Skeletal muscle tissue (tissue), 5 donors: ENCODE results near the gene SEL1L2. TPM values are rescaled to one million over a fixed set of nuclear protein-coding genes. Genes with fewer than 3 reads are reported as not detected.

Experiments used
- H3K27ac ChIP-seq: one replicate; pipeline ENCODE4 v1.7.0; 2013; ENCODE audit warnings: mild to moderate bottlenecking, low read depth, low read length, inconsistent platforms
- H3K27me3 ChIP-seq, 3 donors: one replicate each; pipeline ENCODE4 v1.7.0; 2013; ENCODE audit warnings: low read length in 3 of 3; ENCODE audit not compliant: control insufficient read depth in 3 of 3, insufficient read depth in 3 of 3
- H3K36me3 ChIP-seq, 3 donors: one replicate each; pipeline ENCODE4 v1.7.0; 2013; ENCODE audit warnings: low read length in 3 of 3; ENCODE audit not compliant: control insufficient read depth in 3 of 3, insufficient read depth in 3 of 3
- H3K4me1 ChIP-seq, 3 donors: one replicate each; pipeline ENCODE4 v1.7.0; 2013; ENCODE audit warnings: low read length in 3 of 3, mild to moderate bottlenecking in 3 of 3; ENCODE audit not compliant: control insufficient read depth in 3 of 3, insufficient read depth in 3 of 3
- H3K4me3 ChIP-seq, 3 donors: one replicate each; pipeline ENCODE4 v1.7.0; 2013; ENCODE audit warnings: low read length in 3 of 3
- H3K9ac ChIP-seq, 3 donors: one replicate each; pipeline ENCODE4 v1.7.0; 2013; ENCODE audit warnings: low read length in 3 of 3, mild to moderate bottlenecking in 3 of 3, moderate library complexity in 2 of 3, low read depth in 1 of 3
- H3K9me3 ChIP-seq, 3 donors: one replicate each; pipeline ENCODE4 v1.7.0; 2013; ENCODE audit warnings: low read length in 3 of 3; ENCODE audit not compliant: control insufficient read depth in 3 of 3
- small RNA-seq: library from RNA; depleted of rRNA; stranded (forward); fragments of <200 nt; gene quantifications from one replicate; pipeline ENCODE3, GENCODE V24; 2014
- total RNA-seq: library from RNA; depleted of rRNA; stranded (reverse); fragments of >200 nt; gene quantifications from one replicate; pipeline ENCODE4 v1.2.3, GENCODE V29; 2014
- donor health status: Osteomylitis.

Gene SEL1L2
- total RNA-seq, 1 donor from 2014 or later: not detected

- Histone ChIP-seq H3K9me3 (no peaks in the 10 kb centered on the region), H3K4me1 (no peaks in the 10 kb centered on the region), H3K36me3 (peaks cover 38 to 86% (median 72%) of the 10 kb centered on the region in 3 donors), H3K9ac (no peak overlapping the region), H3K27ac (no peak overlapping the region), H3K4me3 (no peak overlapping the region), H3K27me3 (no peaks in the 10 kb centered on the region)
These were observed 176.5 kb downstream of the SEL1L2 start for GRCh38 chr20:13813910-13814309.

DNA sequence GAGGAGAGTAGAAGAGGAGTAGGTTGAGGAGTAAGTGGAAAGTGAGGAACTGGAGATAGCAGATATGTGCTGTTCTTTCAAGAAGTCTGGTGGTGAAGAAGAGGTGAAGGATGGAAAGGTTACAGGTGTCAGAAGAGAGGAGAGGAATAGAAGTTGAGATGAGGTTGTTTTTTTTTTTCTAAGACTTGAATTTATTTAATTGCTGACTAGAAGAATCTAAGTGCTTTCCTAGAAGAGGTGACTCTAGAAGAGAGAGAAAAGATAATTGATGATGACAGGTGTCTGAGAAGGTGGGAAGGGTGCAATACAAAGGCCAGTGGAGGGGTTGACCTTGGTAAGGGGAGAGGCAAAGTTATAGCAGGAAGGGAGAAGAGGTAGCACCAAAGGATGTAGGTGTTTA, 180.0 kb downstream of the SEL1L2 start:
- H3K27ac ChIP-seq: no peak overlapping the region
- no peaks in the 10 kb centered on the region for H3K4me1 ChIP-seq
- no peak overlapping the region for H3K9ac ChIP-seq
- no peaks in the 10 kb centered on the region for H3K9me3 ChIP-seq
- peaks cover 26 to 66% (median 65%) of the 10 kb centered on the region in 3 donors for H3K36me3 ChIP-seq
- no peak overlapping the region for H3K4me3 ChIP-seq
- no peaks in the 10 kb centered on the region for H3K27me3 ChIP-seq

DNA sequence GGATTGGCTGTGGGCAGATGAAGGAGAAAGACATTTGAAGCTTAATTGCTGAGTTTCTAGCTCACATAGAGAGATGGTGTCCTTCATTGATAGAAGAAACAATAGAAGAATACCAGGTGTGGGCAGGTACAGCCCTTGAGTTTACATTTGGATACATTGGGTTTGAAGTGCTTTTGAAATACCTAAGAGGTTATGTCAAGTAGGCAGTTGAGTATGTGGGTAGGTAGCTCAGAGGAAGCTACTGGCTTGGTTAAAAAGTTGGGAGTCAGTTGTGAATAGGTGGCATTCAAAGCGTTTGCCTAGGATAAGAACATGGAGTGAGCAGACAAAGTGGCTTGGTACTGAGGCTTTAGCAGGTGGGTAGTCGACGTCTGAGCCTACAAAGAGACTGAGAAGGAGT, 180.6 kb downstream of the SEL1L2 start:
- H3K36me3 ChIP-seq: peaks cover 26 to 65% (median 61%) of the 10 kb centered on the region in 3 donors
- H3K27me3 ChIP-seq: no peaks in the 10 kb centered on the region
- H3K9me3 ChIP-seq: no peaks in the 10 kb centered on the region
- no peak overlapping the region for H3K27ac ChIP-seq
- H3K4me1 ChIP-seq: no peaks in the 10 kb centered on the region
- no peak overlapping the region for H3K9ac ChIP-seq
- H3K4me3 ChIP-seq: no peak overlapping the region

DNA sequence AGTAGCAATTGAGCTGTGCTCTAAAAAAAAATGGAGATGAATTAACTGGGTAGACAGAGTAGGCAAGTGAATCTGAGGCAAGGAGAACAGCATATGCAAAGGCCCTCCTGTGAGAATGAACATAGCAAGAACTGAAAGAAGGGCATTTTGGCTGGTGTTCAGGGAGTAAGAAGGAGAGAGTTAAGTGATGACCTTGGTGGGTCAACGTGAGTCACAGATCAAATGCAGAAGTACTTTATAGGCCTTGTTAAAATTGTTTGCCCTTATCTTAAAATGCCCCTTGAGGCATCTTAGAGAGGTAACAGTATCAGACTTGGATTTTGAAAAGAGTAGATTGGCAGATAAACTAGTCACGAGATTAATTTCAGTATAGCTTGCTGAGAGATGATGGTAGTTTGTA, 181.0 kb downstream of the SEL1L2 start:
- H3K27ac ChIP-seq: no peak overlapping the region
- no peaks in the 10 kb centered on the region for H3K9me3 ChIP-seq
- no peak overlapping the region for H3K4me3 ChIP-seq
- H3K36me3 ChIP-seq: peaks cover 26 to 64% (median 56%) of the 10 kb centered on the region in 3 donors
- H3K27me3 ChIP-seq: no peaks in the 10 kb centered on the region
- no peak overlapping the region for H3K9ac ChIP-seq
- no peaks in the 10 kb centered on the region for H3K4me1 ChIP-seq

DNA sequence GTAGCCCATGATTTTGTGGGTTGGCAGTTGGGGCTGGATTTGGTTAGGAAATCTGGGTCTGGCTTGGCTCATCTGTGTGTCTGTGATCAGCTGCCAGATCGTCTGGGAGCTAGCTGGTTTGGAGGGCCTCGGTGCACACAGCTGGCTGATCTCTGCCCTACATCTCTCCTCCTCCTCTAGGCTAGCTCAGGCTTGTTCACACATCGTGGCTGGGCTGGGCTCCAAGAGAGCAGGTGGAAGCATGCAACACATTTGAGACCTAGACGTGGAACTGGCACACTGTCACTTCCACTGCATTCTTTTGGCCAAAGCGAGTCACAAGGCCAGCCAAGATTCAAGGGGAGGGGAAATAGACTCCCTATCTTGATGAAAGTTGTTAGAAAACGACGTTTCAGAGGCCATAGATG, 189.7 kb downstream of the SEL1L2 start:
- Histone ChIP-seq H3K27me3 (no peaks in the 10 kb centered on the region), H3K4me3 (no peak overlapping the region), H3K4me1 (peaks cover 7 to 14% (median 9%) of the 10 kb centered on the region in 3 donors), H3K9ac (no peak overlapping the region), H3K27ac (peak overlapping the region; percentile 48), H3K9me3 (no peaks in the 10 kb centered on the region), H3K36me3 (peaks cover 31 to 44% (median 37%) of the 10 kb centered on the region in 3 donors)

GRCh38 chr20:13799974-13800373, 190.4 kb downstream of the SEL1L2 start:
- peaks cover 36 to 45% (median 45%) of the 10 kb centered on the region in 3 donors for H3K36me3 ChIP-seq
- no peak overlapping the region for H3K4me3 ChIP-seq
- H3K4me1 ChIP-seq: peaks cover 7 to 14% (median 9%) of the 10 kb centered on the region in 3 donors
- no peaks in the 10 kb centered on the region for H3K9me3 ChIP-seq
- no peak overlapping the region for H3K27ac ChIP-seq
- no peaks in the 10 kb centered on the region for H3K27me3 ChIP-seq
- H3K9ac ChIP-seq: no peak overlapping the region

Small RNAs within 50 kb of the gene (small RNA-seq; reads per million reads assigned to genes)
- not detected for gene RNU6-278P
- gene RPS3P1: not detected

Other genes with a start within 250 kb of the SEL1L2 start
- 5.7 TPM for gene ESF1, start 205.7 kb downstream of the SEL1L2 start, total RNA-seq
- gene NDUFAF5, start 205.6 kb downstream of the SEL1L2 start, total RNA-seq: 16.7 TPM
- gene MACROD2, start 4.9 kb upstream of the SEL1L2 start, total RNA-seq: 3.1 TPM